ENCODE measurements around the gene CLRN3. TPM values are rescaled to one million over a fixed set of nuclear protein-coding genes. Genes with fewer than 3 reads are reported as not detected.

The CLRN3 gene
- total and polyA plus RNA-seq, 2 donors (not counting 1 experiment from before 2014, with no cell fraction given): not detected

GRCh38 chr10:127877116-127877515 is 15.6 kb downstream of the CLRN3 start:
- H3K4me1 ChIP-seq (ENCODE audit: control insufficient read depth, extremely low read depth, insufficient read depth, low read length): no peaks in the 10 kb centered on the region
- no peaks in the 10 kb centered on the region for H3K79me2 ChIP-seq (ENCODE audit: control insufficient read depth, insufficient read depth, low read length)
- TF ChIP-seq CTCF (conservative IDR thresholded peaks at IDR 0.05 in 1 of 2, IDR thresholded peaks at IDR 0.05 in 1 of 2; ENCODE audit: low read depth in 1 of 2, low read length in 2 of 2) (no peak), EZH2 (IDR thresholded peaks at IDR 0.05; ENCODE audit: low read length, missing control alignments) (no peak)
- H3K4me3 ChIP-seq (replicated peaks in 1 of 4; ENCODE audit: control extremely low read depth in 1 of 4, insufficient read depth in 1 of 4, low read depth in 3 of 4, low read length in 4 of 4): no peak overlapping the region
- no peaks in the 10 kb centered on the region for H3K27me3 ChIP-seq (ENCODE audit: control insufficient read depth, insufficient read depth, low read length)
- H3K9me3 ChIP-seq (ENCODE audit: control insufficient read depth, insufficient read depth, low read depth, low read length): no peaks in the 10 kb centered on the region
- no peak overlapping the region for H3K27ac ChIP-seq (ENCODE audit: insufficient read depth, low read length)
- no peak overlapping the region for H3K4me2 ChIP-seq (ENCODE audit: extremely low read depth, insufficient read depth, low read length)
- H3K36me3 ChIP-seq (ENCODE audit: control insufficient read depth, insufficient read depth, low read length): no peaks in the 10 kb centered on the region
- no peak for DNase-seq (ENCODE audit: low read depth in 2 of 2)
- H4K20me1 ChIP-seq (ENCODE audit: control insufficient read depth, extremely low read depth, insufficient read depth, low read length): no peaks in the 10 kb centered on the region
- H2AFZ ChIP-seq (ENCODE audit: low read length): no peak overlapping the region
- H3K9ac ChIP-seq (ENCODE audit: insufficient read depth, low read length): no peak overlapping the region

DNA sequence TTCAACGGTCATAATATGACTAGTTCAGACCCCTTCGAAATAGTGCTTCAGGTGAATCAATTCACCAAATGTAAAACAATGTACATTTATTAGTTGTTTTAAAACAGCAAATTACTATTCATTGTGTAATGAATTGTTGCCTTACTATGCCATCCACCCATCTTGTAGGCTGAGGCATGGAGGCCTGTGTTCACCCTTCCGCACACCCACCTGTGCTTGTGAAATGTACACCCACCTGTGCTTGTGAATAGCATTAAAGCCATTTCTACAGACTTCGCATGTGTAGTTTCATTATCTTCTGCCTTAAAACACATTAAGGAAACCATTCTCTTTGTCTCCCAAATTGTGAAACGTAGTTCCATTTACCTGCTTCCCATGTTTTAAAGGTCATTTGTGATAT is 16.8 kb downstream of the CLRN3 start:
- Histone ChIP-seq H3K27me3 (ENCODE audit: control insufficient read depth, insufficient read depth, low read length) (no peaks in the 10 kb centered on the region), H3K9ac (ENCODE audit: insufficient read depth, low read length) (no peak overlapping the region), H3K4me3 (replicated peaks in 1 of 4; ENCODE audit: control extremely low read depth in 1 of 4, insufficient read depth in 1 of 4, low read depth in 3 of 4, low read length in 4 of 4) (no peak overlapping the region), H3K36me3 (ENCODE audit: control insufficient read depth, insufficient read depth, low read length) (no peaks in the 10 kb centered on the region), H4K20me1 (ENCODE audit: control insufficient read depth, extremely low read depth, insufficient read depth, low read length) (no peaks in the 10 kb centered on the region), H3K9me3 (ENCODE audit: control insufficient read depth, insufficient read depth, low read depth, low read length) (no peaks in the 10 kb centered on the region), H3K27ac (ENCODE audit: insufficient read depth, low read length) (no peak overlapping the region), H3K79me2 (ENCODE audit: control insufficient read depth, insufficient read depth, low read length) (no peaks in the 10 kb centered on the region), H3K4me2 (ENCODE audit: extremely low read depth, insufficient read depth, low read length) (no peak overlapping the region), H2AFZ (ENCODE audit: low read length) (no peak overlapping the region), H3K4me1 (ENCODE audit: control insufficient read depth, extremely low read depth, insufficient read depth, low read length) (no peaks in the 10 kb centered on the region)
- no peak for DNase-seq (ENCODE audit: low read depth in 2 of 2)
- TF ChIP-seq CTCF (conservative IDR thresholded peaks at IDR 0.05 in 1 of 2, IDR thresholded peaks at IDR 0.05 in 1 of 2; ENCODE audit: low read depth in 1 of 2, low read length in 2 of 2) (no peak), EZH2 (IDR thresholded peaks at IDR 0.05; ENCODE audit: low read length, missing control alignments) (no peak)

DNA sequence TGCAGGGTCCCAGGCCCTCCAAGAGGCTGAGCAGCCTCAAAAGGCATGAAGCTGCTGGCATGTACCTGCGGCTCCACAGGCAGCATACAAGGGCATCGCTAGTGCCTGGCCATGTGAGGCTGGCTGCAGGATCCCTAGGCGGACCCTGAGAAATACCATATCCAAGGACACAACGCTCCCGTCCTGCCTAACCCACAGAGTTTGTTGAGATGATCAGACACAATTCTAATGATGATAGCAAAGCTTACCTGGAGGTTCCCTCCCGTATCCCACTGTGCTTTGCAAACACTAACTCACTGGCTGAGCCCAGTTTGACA is 17.3 kb downstream of the CLRN3 start:
- H3K4me2 ChIP-seq (ENCODE audit: extremely low read depth, insufficient read depth, low read length): no peak overlapping the region
- no peaks in the 10 kb centered on the region for H3K79me2 ChIP-seq (ENCODE audit: control insufficient read depth, insufficient read depth, low read length)
- DNase-seq (ENCODE audit: low read depth in 2 of 2): no peak
- H3K27ac ChIP-seq (ENCODE audit: insufficient read depth, low read length): no peak overlapping the region
- no peaks in the 10 kb centered on the region for H3K4me1 ChIP-seq (ENCODE audit: control insufficient read depth, extremely low read depth, insufficient read depth, low read length)
- TF ChIP-seq CTCF (conservative IDR thresholded peaks at IDR 0.05 in 1 of 2, IDR thresholded peaks at IDR 0.05 in 1 of 2; ENCODE audit: low read depth in 1 of 2, low read length in 2 of 2): no peak
- TF ChIP-seq EZH2 (IDR thresholded peaks at IDR 0.05; ENCODE audit: low read length, missing control alignments): no peak
- no peaks in the 10 kb centered on the region for H3K9me3 ChIP-seq (ENCODE audit: control insufficient read depth, insufficient read depth, low read depth, low read length)
- H3K9ac ChIP-seq (ENCODE audit: insufficient read depth, low read length): no peak overlapping the region
- no peak overlapping the region for H3K4me3 ChIP-seq (replicated peaks in 1 of 4; ENCODE audit: control extremely low read depth in 1 of 4, insufficient read depth in 1 of 4, low read depth in 3 of 4, low read length in 4 of 4)
- H3K36me3 ChIP-seq (ENCODE audit: control insufficient read depth, insufficient read depth, low read length): no peaks in the 10 kb centered on the region
- no peaks in the 10 kb centered on the region for H4K20me1 ChIP-seq (ENCODE audit: control insufficient read depth, extremely low read depth, insufficient read depth, low read length)
- H2AFZ ChIP-seq (ENCODE audit: low read length): no peak overlapping the region
- no peaks in the 10 kb centered on the region for H3K27me3 ChIP-seq (ENCODE audit: control insufficient read depth, insufficient read depth, low read length)
